ENCODE results near the gene LDLRAD4.

Gene LDLRAD4

DNA sequence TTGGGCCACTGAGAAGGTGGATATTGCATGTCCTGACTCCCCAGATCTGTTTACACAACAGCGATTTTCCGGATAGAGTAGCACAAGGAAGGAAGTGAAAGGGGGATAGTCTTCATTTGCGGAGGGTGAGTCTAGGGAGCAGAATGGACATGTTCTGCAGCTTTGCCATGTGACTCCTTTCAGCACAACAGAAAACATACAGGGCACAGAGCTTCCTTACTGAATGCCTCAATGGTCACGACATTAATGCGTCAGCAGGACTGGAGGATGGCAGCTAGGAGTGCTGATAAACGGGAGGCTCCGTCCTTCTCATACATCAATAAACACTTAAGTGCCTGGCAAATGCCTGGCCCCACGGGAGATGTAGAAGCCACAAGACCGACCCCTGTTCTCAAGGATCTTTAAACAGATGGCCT, 344.8 kb downstream of the LDLRAD4 start:
- Histone ChIP-seq H3K4me2 (ENCODE audit: insufficient read depth, low read length) (no peak overlapping the region), H3K27me3 (ENCODE audit: insufficient read depth, low read length, poor library complexity) (no peaks in the 10 kb centered on the region), H3K9ac (ENCODE audit: low read depth, low read length) (no peak overlapping the region), H3K79me2 (ENCODE audit: insufficient read depth, low read length) (peaks cover 95% of the 10 kb centered on the region), H3K9me3 (ENCODE audit: insufficient read depth, low read length, severe bottlenecking) (no peaks in the 10 kb centered on the region), H2AFZ (ENCODE audit: low read depth, low read length) (no peak overlapping the region), H4K20me1 (ENCODE audit: insufficient read depth, low read length) (peaks cover 39% of the 10 kb centered on the region), H3K4me1 (ENCODE audit: insufficient read depth, low read length) (peaks cover 20% of the 10 kb centered on the region; the same call in 1 of the 2 replicates), H3K36me3 (ENCODE audit: insufficient read depth, low read length) (peaks cover 36% of the 10 kb centered on the region), H3K27ac (ENCODE audit: low read length) (peak overlapping the region; percentile 49), H3K4me3 (ENCODE audit: low read depth in 1 of 2, low read length in 2 of 2) (no peak overlapping the region)
- TF ChIP-seq CTCF (IDR thresholded peaks at IDR 0.05; ENCODE audit: borderline replicate concordance, extremely low read depth, low read length, poor library complexity, severe bottlenecking) (no peak), EZH2 (IDR thresholded peaks at IDR 0.05; ENCODE audit: borderline replicate concordance, low read depth, low read length, severe bottlenecking) (no peak)
- DNase-seq, result no peak
- no peak for ATAC-seq (ENCODE audit: insufficient read depth, low read depth)

DNA sequence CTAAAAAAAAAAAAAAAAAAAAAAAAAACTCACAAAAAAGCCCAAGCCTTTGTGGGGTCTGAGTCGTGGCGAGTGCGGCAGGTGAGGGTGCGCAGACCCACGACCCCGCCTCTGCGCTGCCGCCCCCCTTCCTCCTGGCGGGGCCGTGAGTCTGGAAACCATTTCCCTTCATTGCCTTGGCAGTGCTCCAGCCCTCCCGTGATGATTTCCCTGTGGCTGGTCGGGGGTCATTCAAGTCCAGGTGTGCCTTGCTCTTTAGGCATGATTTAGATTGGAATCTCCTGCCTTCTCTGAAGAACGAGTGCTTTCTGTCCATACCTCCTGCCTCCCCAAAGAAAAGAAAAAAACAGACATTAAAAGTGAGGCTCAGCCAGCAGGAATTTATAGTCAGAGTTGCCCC, 346.0 kb downstream of the LDLRAD4 start:
- Histone ChIP-seq H3K4me3 (ENCODE audit: low read depth in 1 of 2, low read length in 2 of 2) (no peak overlapping the region), H3K4me1 (ENCODE audit: insufficient read depth, low read length) (peaks cover 26% of the 10 kb centered on the region; the same call in 1 of the 2 replicates), H4K20me1 (ENCODE audit: insufficient read depth, low read length) (peaks cover 42% of the 10 kb centered on the region), H3K27ac (ENCODE audit: low read length) (no peak overlapping the region), H3K36me3 (ENCODE audit: insufficient read depth, low read length) (peaks cover 36% of the 10 kb centered on the region), H2AFZ (ENCODE audit: low read depth, low read length) (no peak overlapping the region), H3K4me2 (ENCODE audit: insufficient read depth, low read length) (no peak overlapping the region), H3K9me3 (ENCODE audit: insufficient read depth, low read length, severe bottlenecking) (no peaks in the 10 kb centered on the region), H3K79me2 (ENCODE audit: insufficient read depth, low read length) (peaks cover 96% of the 10 kb centered on the region), H3K9ac (ENCODE audit: low read depth, low read length) (no peak overlapping the region), H3K27me3 (ENCODE audit: insufficient read depth, low read length, poor library complexity) (no peaks in the 10 kb centered on the region)
- ATAC-seq (ENCODE audit: insufficient read depth, low read depth), result no peak
- no peak for TF ChIP-seq CTCF (IDR thresholded peaks at IDR 0.05; ENCODE audit: borderline replicate concordance, extremely low read depth, low read length, poor library complexity, severe bottlenecking)
- no peak for DNase-seq

GRCh38 chr18:13565228-13565627, 346.7 kb downstream of the LDLRAD4 start:
- H4K20me1 ChIP-seq (ENCODE audit: insufficient read depth, low read length), result peaks cover 43% of the 10 kb centered on the region
- H3K9ac ChIP-seq (ENCODE audit: low read depth, low read length), result no peak overlapping the region
- H3K4me3 ChIP-seq (ENCODE audit: low read depth in 1 of 2, low read length in 2 of 2), result no peak overlapping the region
- no peaks in the 10 kb centered on the region for H3K27me3 ChIP-seq (ENCODE audit: insufficient read depth, low read length, poor library complexity)
- no peaks in the 10 kb centered on the region for H3K9me3 ChIP-seq (ENCODE audit: insufficient read depth, low read length, severe bottlenecking)
- TF ChIP-seq CTCF (IDR thresholded peaks at IDR 0.05; ENCODE audit: borderline replicate concordance, extremely low read depth, low read length, poor library complexity, severe bottlenecking) (no peak), EZH2 (IDR thresholded peaks at IDR 0.05; ENCODE audit: borderline replicate concordance, low read depth, low read length, severe bottlenecking) (no peak)
- H3K4me2 ChIP-seq (ENCODE audit: insufficient read depth, low read length), result no peak overlapping the region
- H2AFZ ChIP-seq (ENCODE audit: low read depth, low read length), result no peak overlapping the region
- peaks cover 96% of the 10 kb centered on the region for H3K79me2 ChIP-seq (ENCODE audit: insufficient read depth, low read length)
- H3K4me1 ChIP-seq (ENCODE audit: insufficient read depth, low read length), result peaks cover 26% of the 10 kb centered on the region; the same call in 1 of the 2 replicates
- H3K36me3 ChIP-seq (ENCODE audit: insufficient read depth, low read length), result peaks cover 32% of the 10 kb centered on the region
- ATAC-seq (ENCODE audit: insufficient read depth, low read depth) (no peak), DNase-seq (no peak)
- H3K27ac ChIP-seq (ENCODE audit: low read length), result peak overlapping the region; percentile 36; the same call in 1 of the 2 replicates

All from DND-41 (cell line).